SKM-1 treated with dmso at 0.1 percent for 144 hours (cell line): Measurements from ENCODE around the gene ARHGAP15.

Experiments used
- DNase-seq: peaks from one replicate; lab custom pipeline; 2025; ENCODE audit not compliant: unreplicated experiment; lab: John Stamatoyannopoulos, UW

The ARHGAP15 gene

DNA sequence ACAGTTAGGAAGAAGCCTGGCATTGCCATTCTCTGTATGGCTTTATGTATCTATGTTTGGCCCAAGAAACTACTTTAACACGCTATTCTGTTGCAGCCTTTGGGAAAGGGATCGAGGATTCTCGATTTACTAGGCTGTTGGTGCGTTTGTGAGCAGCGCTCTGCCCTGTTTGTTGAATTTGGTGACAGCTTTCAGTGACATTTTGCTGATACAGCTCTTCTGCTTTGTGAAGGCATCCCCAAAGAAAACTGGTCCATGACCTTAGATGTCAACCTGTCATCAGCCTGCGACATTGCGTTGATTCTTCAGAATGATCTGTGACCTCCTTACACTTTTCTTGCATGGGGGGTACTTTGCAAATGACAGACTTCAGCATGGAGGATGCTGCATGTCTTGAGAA lies 431.5 kb downstream of the ARHGAP15 start:
- DNase-seq: no peak

DNA sequence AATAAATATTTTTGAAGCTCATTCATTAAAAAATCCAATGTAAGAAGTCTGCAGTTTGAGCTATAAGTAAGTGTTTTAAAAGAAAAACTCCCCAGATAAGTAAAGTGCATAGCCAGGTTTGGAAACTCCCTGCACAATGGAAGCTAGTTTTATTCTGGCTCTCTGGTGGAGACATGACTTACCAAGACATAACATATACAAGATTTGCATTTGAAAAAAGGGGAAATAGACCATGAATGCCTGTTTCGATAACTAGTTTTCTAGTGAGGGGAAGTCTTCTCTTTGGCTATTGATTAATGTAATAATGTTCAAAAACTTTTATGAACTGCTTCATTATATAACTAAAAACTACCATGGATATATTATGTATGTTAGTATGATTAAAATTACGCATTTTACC lies 435.2 kb downstream of the ARHGAP15 start:
- no peak for DNase-seq

- DNase-seq: no peak
Observed at GRCh38 chr2:143571747-143572146, 442.5 kb downstream of the ARHGAP15 start.

DNA sequence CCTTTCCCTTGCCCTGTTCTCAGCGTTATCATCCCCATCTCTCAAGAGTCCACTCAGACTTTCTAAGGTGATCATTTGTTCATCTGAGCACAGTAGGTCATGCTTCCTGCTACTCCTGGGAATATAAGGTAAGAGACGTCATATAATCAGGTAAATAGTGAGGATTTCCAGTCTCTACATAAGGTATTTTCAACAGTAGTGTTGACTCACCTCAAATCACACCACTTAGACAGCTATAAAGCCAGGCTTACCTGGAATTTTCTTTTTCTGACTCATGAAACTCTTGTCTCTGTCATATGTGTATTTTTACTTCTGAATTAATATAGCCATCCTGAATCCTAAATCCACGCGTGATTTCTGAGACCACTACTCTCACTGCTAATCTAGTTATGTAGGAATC lies 443.2 kb downstream of the ARHGAP15 start:
- DNase-seq: no peak

- no peak for DNase-seq
Observed at GRCh38 chr2:143574069-143574468, 444.9 kb downstream of the ARHGAP15 start.

GRCh38 chr2:143575340-143575739 lies 446.1 kb downstream of the ARHGAP15 start:
- DNase-seq: no peak

- DNase-seq: no peak
Observed at GRCh38 chr2:143577489-143577888, 448.3 kb downstream of the ARHGAP15 start.

DNA sequence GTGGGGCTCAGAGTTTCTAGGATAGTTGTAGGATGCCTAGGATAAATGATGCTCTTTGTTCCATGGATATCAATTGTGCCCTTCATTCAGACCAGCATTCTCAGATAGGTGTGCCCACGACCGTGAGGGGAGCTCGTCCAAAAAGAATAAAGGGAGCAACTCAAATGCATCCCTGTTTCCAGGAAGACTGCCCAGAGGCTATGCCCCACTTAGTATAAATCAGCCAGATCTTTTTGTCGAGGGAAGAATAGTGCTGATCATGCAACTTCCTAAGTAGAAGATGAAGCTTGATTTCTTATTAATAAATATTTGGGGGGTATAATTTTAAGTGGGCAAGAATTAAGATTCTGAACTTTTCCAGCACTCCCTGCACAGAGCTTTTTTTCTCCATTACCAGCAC lies 450.2 kb downstream of the ARHGAP15 start:
- no peak for DNase-seq

DNA sequence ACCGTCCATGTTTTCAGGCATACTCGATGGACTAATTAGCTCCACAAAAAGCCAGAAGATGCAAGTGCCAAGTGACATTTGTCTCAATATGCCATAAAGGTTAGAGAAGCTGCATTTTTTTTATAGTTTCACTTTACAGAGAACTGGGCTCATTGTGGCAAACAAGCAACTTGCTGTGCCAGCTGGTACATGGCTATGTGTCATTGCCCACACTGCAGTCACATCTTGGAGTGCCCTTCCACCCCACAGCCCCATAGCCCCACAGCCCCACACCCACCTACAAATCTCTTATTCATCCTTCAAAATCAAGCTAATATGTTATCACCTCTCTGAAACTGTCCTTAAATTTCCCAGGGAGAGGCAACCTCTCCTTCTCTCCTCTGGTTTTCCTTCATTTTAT lies 451.9 kb downstream of the ARHGAP15 start:
- no peak for DNase-seq

- DNase-seq: no peak
Observed at GRCh38 chr2:143582046-143582747, 453.0 kb downstream of the ARHGAP15 start.

DNA sequence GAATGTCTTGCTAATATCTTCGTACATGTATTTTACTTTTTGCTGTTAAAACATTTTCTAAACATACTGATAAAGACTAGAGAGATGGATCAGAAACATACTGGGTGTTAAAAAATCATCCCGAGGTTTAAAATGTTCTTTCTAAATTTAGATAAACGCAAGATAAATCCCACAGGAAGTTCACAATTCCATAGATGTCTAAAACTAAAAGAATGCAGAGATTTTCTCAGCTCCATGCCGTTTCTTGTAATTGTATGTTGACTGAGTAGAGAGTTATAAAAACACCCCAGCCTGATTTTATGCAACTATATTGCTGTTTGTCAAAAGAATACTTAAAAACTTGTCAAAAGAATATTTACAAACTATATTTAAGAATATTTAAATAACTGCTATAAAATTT lies 455.7 kb downstream of the ARHGAP15 start:
- no peak for DNase-seq

GRCh38 chr2:143586119-143586518 lies 456.9 kb downstream of the ARHGAP15 start:
- no peak for DNase-seq

DNA sequence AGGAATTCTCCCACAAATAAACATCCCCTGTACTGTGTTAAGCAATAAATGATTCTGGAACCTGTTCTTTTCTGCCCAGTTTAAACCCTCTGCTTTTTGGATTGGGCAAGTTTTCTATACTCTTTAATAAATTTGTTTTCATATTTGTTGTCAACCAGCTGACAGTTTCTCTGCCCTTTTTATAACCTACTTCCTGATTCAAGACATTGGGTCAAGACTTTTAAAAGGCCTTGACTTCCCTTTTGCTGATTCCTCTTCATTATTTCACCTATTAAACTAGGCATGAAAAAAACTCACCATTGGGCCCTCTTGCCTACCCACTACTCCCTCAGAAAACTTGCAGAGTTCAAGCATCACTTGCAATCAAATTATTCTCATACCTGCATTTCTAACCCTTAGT lies 459.5 kb downstream of the ARHGAP15 start:
- no peak for DNase-seq

- no peak for DNase-seq
Observed at GRCh38 chr2:143594161-143594560, 464.9 kb downstream of the ARHGAP15 start.

- no peak for DNase-seq
Observed at GRCh38 chr2:143594745-143595144, 465.5 kb downstream of the ARHGAP15 start.

- no peak for DNase-seq
Observed at GRCh38 chr2:143600116-143600515, 470.9 kb downstream of the ARHGAP15 start.

DNA sequence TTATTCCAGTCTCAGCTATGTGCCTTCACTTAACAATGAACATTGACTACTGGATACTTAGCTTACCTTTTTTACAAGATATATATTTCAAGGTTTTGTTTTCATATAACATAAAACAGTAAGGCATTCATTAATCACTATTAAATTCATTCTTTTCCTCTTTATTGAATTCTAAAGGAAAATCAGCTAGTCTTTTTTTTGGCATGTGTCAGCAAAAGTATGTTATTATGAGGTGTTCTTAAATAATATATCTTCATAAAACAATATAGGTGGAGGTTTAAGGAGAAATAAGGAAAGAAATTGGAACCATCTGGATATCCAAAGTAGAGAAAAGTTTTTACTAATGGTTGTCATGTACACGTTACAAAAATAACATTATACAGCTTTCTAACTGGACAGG lies 472.6 kb downstream of the ARHGAP15 start:
- no peak for DNase-seq

DNA sequence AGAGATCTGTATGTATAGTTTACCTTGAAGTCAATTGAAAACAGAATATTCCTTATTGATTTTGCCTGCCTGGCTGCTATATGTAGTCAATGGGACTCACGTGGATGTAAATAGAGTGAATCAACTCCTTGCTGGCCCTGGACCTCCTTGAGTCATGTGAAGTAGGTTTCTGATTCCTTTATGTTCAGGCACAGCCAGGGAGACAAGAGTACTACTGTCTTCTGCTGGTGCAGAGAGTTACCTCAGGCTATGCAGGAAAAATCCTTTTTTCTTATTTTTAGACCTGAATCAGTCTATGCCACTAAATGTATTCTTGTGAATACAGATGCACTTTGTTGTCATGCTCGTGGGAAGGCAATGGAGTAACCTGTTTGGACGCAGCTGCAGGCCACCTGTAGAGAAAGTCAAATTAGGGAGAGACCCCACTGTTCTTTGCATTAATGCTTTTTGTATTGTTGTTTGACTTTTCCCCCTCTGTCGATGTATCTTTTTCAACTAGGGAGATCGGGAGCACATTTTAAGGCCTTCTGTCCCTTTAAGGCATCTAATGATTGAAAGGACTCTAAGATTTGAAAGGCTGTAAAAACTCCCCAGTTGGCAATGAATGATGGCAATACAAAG lies 473.9 kb downstream of the ARHGAP15 start:
- DNase-seq: no peak

- DNase-seq: no peak
Observed at GRCh38 chr2:143603846-143604565, 474.8 kb downstream of the ARHGAP15 start.

DNA sequence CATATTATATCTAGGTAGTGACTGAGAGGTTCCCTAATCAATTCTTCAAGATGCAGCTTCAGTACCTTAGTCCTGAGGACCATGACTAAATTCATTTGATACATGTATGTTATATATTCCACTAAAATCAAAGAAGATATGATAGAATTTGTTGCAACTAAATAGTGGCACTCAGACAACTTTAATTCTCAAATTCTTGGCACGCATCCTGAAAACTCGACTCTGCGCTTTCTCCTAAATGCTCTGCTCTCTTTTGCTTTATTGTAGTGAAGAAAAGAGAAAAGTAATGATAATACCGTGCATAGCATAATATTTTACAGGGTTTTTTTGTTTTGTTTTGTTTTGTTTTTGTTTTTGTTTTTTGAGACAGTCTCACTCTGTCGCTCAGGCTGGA lies 475.3 kb downstream of the ARHGAP15 start:
- no peak for DNase-seq

GRCh38 chr2:143607231-143608062 lies 478.2 kb downstream of the ARHGAP15 start:
- no peak for DNase-seq

DNA sequence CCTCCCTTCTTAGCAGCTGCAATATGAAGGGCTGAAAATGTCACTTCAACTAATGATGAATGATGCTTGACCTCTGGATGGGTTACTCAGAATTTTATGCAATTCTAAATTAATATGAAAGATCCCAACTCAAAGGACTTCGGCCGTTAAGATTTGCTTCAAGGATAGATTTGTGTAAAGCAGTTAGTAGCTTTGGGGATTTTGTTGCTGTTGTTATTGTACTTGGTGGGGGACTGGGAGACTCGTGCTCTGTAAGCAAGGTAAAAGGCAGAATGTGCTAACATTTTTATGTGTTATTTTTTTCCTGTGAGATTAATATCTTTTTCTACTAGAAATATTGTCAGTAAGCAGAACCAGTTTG lies 478.8 kb downstream of the ARHGAP15 start:
- DNase-seq: no peak
